A673 (cell line): ENCODE measurements around the gene LRRC47.

Source experiments
- CTCF ChIP-seq: fragments of 300-800, 200-600 bp; sonication (generic); conservative IDR thresholded peaks from 2 replicates; pipeline ENCODE4 v1.5.1; 2017; ENCODE audit warnings: low read depth, mild to moderate bottlenecking, antibody characterized with exemption, low read length, moderate library complexity, mixed read lengths
- EZH2 ChIP-seq: fragments of 200-600 bp; sonication (generic); IDR thresholded peaks from 2 replicates; pipeline ENCODE4 v1.6.1; 2017; ENCODE audit warnings: borderline replicate concordance, low read depth, mild to moderate bottlenecking, mixed read lengths, antibody characterized with exemption, low read length; ENCODE audit not compliant: poor library complexity, severe bottlenecking

- TF ChIP-seq CTCF (no peak), EZH2 (no peak)
Observed at GRCh38 chr1:3735027-3735681, 61.1 kb downstream of the LRRC47 start.
